ENCODE results near the gene THOC7. TPM values are rescaled to one million over a fixed set of nuclear protein-coding genes. Genes with fewer than 3 reads are reported as not detected.

The THOC7 gene
- total RNA-seq, 4 donors from 2014 or later, result 25.4 to 86.2 (median 52.0) TPM

DNA sequence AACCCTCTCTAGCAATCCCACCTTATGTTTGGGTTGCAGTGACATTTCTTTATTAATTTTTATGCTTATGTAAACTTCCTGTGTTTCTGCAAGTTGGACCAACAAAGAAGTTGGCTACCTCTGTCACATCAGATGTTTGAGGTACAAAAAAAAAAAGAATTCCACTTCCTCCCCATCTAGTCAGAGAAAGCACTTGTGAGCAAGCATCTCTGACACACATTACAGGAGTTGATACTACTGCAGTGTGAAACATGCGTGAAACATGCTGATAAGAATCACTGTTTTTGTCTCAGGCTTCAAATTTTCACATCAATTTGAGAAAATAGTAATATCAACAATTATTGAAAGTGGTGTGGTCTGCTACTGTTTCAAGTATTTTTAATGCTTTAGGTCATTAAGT is 47.3 kb upstream of the THOC7 start:
- no peak for DNase-seq
- no peaks in the 10 kb centered on the region for H3K27me3 ChIP-seq
- TF ChIP-seq POLR2A (IDR thresholded peaks at IDR 0.05), result no peak
- TF ChIP-seq, protein P1, sequence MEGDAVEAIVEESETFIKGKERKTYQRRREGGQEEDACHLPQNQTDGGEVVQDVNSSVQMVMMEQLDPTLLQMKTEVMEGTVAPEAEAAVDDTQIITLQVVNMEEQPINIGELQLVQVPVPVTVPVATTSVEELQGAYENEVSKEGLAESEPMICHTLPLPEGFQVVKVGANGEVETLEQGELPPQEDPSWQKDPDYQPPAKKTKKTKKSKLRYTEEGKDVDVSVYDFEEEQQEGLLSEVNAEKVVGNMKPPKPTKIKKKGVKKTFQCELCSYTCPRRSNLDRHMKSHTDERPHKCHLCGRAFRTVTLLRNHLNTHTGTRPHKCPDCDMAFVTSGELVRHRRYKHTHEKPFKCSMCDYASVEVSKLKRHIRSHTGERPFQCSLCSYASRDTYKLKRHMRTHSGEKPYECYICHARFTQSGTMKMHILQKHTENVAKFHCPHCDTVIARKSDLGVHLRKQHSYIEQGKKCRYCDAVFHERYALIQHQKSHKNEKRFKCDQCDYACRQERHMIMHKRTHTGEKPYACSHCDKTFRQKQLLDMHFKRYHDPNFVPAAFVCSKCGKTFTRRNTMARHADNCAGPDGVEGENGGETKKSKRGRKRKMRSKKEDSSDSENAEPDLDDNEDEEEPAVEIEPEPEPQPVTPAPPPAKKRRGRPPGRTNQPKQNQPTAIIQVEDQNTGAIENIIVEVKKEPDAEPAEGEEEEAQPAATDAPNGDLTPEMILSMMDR (IDR thresholded peaks at IDR 0.05), result no peak
- peak overlapping the region; percentile 98 to 100 for H3K27ac ChIP-seq
- H3K4me1 ChIP-seq, result peaks cover 2 to 5% of the 10 kb centered on the region in 2 donors
- intact Hi-C loops (cut with DNase I; ENCODE audit: low total_unique reads), result no loop called here
- peak overlapping the region in 1 of 2 donors; percentile 62 for H3K4me3 ChIP-seq
- H3K9me3 ChIP-seq, result no peaks in the 10 kb centered on the region
- no peaks in the 10 kb centered on the region for H3K36me3 ChIP-seq

DNA sequence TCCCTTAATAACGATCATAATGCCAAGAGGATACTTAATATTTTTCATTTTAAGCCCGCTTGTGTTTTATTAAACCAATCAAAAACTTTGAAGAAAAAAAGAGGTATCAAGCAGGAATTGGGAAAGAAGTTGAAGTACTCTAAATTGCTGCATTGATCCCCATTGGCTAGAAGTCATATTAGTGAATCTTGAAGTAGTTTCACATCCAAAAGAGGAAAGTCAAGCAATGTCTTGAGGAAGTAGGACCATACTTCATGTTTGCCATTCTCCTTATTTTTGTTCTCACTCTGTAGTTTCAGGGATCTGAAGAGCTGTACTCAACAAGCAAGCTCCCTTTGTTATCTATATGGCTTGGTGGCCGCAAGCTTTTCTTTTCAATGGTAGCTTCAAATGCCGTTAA is 46.4 kb upstream of the THOC7 start:
- DNase-seq, result no peak
- Histone ChIP-seq H3K4me3 (no peak overlapping the region), H3K27ac (no peak overlapping the region), H3K9me3 (no peaks in the 10 kb centered on the region), H3K27me3 (no peaks in the 10 kb centered on the region), H3K36me3 (no peaks in the 10 kb centered on the region), H3K4me1 (peaks cover 2 to 5% of the 10 kb centered on the region in 2 donors)
- intact Hi-C loops (cut with DNase I; ENCODE audit: low total_unique reads), result no loop called here
- TF ChIP-seq POLR2A (IDR thresholded peaks at IDR 0.05), result no peak
- TF ChIP-seq, protein P1 (IDR thresholded peaks at IDR 0.05), result no peak

DNA sequence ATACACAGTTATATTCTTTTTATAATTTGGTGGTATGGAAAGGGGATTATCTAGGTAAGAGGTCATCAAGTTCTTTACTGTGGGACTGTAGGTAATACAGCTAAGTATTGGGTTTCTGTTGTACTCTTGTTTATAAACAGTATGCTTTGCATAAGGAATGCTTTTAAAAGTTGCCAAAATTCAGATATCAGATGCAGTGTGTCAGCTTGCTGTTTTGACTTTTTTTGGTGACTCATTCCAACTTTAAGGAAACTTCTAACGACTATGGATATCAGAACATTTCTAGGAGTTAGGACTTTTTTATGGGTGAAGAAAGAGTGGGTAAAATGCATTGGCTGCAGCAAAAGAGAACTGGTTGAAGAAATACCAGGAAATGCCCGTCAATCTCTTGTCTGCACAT is 45.8 kb upstream of the THOC7 start:
- Histone ChIP-seq H3K4me3 (no peak overlapping the region), H3K27ac (no peak overlapping the region), H3K36me3 (no peaks in the 10 kb centered on the region), H3K9me3 (no peaks in the 10 kb centered on the region), H3K4me1 (peaks cover 2 to 5% of the 10 kb centered on the region in 2 donors), H3K27me3 (no peaks in the 10 kb centered on the region)
- intact Hi-C loops (cut with DNase I; ENCODE audit: low total_unique reads), result no loop called here
- DNase-seq, result no peak
- TF ChIP-seq POLR2A (IDR thresholded peaks at IDR 0.05), result no peak
- TF ChIP-seq, protein P1 (IDR thresholded peaks at IDR 0.05), result no peak

DNA sequence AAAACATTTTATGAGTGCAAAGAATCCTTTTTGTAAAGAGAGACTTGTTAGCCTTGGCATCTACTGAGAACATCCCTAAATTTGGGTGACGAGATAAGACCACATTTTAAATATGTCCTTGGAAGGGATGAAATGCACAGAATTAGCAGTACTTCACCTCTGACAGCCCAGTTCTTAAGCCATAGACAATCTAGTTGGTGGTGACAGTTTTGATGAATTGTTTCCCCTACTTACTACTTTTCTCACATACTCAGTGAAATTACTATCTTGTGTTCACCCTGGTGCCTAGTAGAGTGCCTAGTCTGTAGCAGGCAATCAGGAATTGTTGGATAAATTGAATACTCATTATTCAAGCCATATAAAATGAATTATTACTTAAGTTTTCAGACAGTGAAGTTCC is 45.2 kb upstream of the THOC7 start:
- Histone ChIP-seq H3K4me3 (no peak overlapping the region), H3K27me3 (no peaks in the 10 kb centered on the region), H3K36me3 (no peaks in the 10 kb centered on the region), H3K27ac (no peak overlapping the region), H3K9me3 (no peaks in the 10 kb centered on the region), H3K4me1 (peaks cover 0 to 5% of the 10 kb centered on the region in 2 donors)
- intact Hi-C loops (cut with DNase I; ENCODE audit: low total_unique reads), result no loop called here
- no peak for DNase-seq
- TF ChIP-seq, protein P1 (IDR thresholded peaks at IDR 0.05), result no peak
- TF ChIP-seq POLR2A (IDR thresholded peaks at IDR 0.05), result no peak

DNA sequence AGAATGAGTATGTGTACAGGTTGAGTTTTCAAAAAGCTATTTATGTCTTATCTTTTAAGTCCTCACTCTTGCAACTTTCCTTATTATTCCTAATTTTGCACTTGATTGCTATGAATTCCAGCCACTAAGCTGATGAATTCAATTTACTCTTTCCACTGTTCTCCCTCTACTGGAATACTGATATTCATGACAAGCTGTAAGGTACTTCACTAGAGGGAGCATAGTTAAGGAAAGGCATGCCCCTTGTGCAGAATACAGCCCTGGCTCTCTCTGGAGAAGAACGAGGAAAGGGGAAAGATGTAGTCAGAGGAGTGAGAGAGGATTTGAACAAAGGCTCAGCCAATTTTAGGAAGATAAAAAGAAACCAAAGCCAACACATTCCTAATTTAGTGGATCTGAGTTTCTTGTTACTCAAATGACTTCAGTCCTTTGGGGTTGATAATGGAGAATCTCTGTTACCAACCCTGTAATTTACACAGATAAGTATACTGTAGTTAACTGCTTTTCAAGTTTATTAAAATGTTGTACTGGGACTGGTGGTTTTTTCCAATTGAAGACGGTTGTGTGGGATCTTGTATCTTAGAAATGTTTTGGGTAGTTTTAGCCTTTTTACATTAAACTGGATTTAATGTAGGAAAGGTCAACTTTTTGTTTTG is 44.6 kb upstream of the THOC7 start:
- no peak for TF ChIP-seq POLR2A (IDR thresholded peaks at IDR 0.05)
- TF ChIP-seq, protein P1 (IDR thresholded peaks at IDR 0.05), result peak in 3 of 4 experiments; percentile 25 to 43 (median 37)
- H3K9me3 ChIP-seq, result no peaks in the 10 kb centered on the region
- no peak overlapping the region for H3K27ac ChIP-seq
- intact Hi-C loops (cut with DNase I; ENCODE audit: low total_unique reads), result no loop called here
- H3K27me3 ChIP-seq, result no peaks in the 10 kb centered on the region
- H3K4me3 ChIP-seq, result no peak overlapping the region
- H3K4me1 ChIP-seq, result peaks cover 0 to 5% of the 10 kb centered on the region in 2 donors
- H3K36me3 ChIP-seq, result no peaks in the 10 kb centered on the region
- no peak for DNase-seq
